ENCODE measurements around the gene MTA1.

DNA sequence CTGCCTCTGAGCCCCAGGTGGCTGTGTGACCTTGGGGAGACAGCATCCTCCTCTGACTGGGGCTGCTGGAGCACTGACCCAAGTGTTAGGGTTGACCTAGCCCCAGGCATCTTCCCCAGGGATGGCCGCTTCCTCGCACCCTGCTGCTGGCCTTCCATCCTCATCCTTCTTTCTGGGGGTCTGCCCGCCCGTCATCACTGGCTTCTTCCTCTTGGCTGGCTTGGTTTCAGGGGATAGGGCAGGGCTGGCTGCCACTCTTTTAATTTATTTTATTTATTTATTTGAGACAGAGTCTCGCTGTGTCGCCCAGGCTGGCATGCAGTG, 74.9 kb downstream of the MTA1 start:
- TF ChIP-seq, protein P1, sequence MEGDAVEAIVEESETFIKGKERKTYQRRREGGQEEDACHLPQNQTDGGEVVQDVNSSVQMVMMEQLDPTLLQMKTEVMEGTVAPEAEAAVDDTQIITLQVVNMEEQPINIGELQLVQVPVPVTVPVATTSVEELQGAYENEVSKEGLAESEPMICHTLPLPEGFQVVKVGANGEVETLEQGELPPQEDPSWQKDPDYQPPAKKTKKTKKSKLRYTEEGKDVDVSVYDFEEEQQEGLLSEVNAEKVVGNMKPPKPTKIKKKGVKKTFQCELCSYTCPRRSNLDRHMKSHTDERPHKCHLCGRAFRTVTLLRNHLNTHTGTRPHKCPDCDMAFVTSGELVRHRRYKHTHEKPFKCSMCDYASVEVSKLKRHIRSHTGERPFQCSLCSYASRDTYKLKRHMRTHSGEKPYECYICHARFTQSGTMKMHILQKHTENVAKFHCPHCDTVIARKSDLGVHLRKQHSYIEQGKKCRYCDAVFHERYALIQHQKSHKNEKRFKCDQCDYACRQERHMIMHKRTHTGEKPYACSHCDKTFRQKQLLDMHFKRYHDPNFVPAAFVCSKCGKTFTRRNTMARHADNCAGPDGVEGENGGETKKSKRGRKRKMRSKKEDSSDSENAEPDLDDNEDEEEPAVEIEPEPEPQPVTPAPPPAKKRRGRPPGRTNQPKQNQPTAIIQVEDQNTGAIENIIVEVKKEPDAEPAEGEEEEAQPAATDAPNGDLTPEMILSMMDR (IDR thresholded peaks at IDR 0.05): no peak
- TF ChIP-seq POLR2AphosphoS5 (IDR thresholded peaks at IDR 0.05) (no peak), EP300 (IDR thresholded peaks at IDR 0.05) (no peak), POLR2A (IDR thresholded peaks at IDR 0.05) (no peak)

All from stomach (tissue), 4 donors.